Stimulated activated CD4-positive, alpha-beta T cell treated with anti-CD3 and anti-CD28 coated beads, Interleukin-2, amount 100 ng/mL, for 24 hours (primary cell): ENCODE data around the gene AP3B1.

ENCODE experiments used
- DNase-seq, 2 donors: peaks; one replicate each; pipeline ENCODE4 v3.0.0-alpha.2; 2020

AP3B1 gene

DNA sequence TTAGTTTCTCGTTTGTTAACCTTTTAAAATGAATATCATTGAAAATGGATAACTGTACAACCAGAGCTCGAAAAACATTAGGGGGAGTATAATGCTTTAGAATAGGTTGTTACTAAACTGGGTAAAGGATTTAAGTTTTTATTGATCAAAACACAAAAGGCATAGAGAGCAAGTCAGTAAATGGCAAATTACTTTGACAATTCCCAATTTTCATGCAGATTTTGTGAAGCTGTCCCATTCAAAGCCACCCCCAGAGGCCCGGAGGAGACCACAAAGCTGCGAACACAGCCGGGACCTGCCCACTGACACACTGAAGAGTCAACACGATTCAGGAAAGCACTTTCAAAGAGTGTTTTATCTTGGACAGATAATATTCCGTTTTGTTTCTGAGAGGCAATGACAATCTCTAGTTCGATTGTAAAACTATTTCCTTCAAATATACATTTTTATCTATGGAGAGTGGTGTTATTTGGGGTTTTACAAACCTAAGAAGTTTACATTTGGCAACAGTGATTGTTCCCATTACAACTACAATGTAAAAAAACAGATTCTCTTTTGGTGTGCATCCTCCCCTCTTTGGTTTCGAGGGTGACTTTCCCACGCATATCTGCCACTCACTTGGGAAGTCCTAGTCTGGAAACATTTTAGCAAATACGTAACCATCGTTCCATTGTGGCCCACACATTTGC, 335.7 kb downstream of the AP3B1 start:
- DNase-seq, result no peak

GRCh38 chr5:77957931-77958521, 336.5 kb downstream of the AP3B1 start:
- no peak for DNase-seq

DNA sequence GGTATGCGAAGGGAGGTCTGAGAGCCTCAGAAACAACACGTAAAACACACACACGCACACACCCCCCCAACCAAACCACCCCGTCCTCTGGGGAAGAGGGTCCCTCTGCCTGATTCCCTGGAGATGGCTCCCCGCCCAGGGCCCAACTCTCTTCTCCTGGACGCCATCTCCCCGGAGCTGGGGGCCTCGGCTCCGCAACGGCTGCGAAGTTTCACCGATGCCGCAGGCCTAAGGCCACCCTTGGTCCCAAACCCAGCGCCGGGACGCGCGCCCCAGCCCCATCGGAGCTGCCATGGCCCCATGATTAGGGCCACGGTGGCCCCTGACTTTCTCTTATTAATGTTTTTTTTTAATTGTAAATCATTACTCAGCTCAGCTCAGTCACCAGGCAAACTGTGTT, 337.0 kb downstream of the AP3B1 start:
- DNase-seq, result no peak

DNA sequence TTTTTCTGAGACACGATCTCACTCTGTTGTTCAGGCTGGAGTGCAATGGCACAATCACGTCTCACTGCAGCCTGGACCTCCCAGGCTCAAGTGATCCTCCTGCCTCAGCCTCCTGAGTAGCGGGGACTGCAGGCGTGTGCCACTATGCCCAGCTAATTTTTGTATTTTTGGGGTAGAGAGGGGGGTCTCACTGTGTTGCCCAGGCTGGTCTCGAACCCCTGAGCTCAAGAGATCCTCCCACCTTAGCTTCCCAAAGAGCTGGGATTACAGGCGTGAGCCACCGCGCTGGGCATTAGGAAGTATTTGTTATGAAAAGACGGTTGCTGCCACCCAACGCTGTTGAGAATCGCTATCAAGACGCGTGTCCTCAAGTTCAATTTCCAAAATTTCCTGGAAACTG, 337.4 kb downstream of the AP3B1 start:
- no peak for DNase-seq

DNA sequence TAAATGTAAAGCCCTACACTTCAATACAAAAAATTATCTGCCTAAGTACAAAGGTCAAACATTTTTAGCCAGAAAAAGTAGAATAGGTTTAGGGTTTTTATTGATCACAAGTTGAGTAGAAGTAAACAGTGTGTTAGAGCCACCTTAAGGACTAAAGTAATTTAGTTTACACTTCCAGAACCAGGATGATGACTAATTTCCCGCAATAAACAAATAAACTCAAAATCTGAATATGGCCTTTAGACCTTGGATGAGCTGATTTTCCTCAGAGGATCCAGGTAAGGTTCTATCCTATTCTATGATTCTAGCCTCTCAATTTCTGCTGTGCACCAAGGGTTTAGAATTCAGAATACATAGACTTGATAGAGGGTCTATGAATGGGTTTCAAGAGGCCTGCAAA, 338.9 kb downstream of the AP3B1 start:
- no peak for DNase-seq

DNA sequence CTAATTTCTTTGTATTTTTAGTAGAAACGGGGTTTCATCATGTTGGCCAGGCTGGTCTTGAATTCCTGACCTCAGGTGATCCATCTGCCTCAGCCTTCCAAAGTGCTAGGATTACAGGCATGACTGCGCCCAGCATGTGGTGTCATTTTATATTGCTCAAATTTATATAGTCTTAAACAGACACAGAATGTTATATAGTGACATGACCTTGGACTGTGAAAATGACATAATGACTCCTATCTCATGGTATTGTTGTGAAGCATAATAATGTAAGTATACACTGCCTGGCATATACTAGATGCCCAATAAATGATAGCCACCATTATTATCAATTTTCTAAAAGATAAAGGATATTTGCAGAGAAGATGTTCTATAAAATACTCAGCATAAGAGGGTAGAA, 341.1 kb downstream of the AP3B1 start:
- DNase-seq, result no peak

- no peak for DNase-seq
These were observed 341.8 kb downstream of the AP3B1 start for GRCh38 chr5:77952636-77953212.
